ENCODE results near the gene IFT74. TPM values are rescaled to one million over a fixed set of nuclear protein-coding genes. Genes with fewer than 3 reads are reported as not detected.

The IFT74 gene
- total RNA-seq, 2 experiments from 2014 or later, result 3.4 to 10.2 TPM

GRCh38 chr9:26975728-26976707 lies 19.8 kb downstream of the IFT74 start:
- no peak overlapping the region for H3K27ac ChIP-seq (ENCODE audit: low read depth, low read length, poor library complexity, severe bottlenecking)
- no TSS peak for BruUV-seq (replicated peaks)
- no peak overlapping the region for H3K4me2 ChIP-seq (ENCODE audit: low read length)
- TF ChIP-seq CTCF (conservative IDR thresholded peaks at IDR 0.05; ENCODE audit: low read length) (peak; percentile 56), EZH2phosphoT487 (IDR thresholded peaks at IDR 0.05; ENCODE audit: borderline replicate concordance, low read depth, low read length) (no peak)
- H3K9me2 ChIP-seq (ENCODE audit: insufficient read depth, low read length), result no peaks in the 10 kb centered on the region
- H3K4me1 ChIP-seq (ENCODE audit: insufficient read depth, low read length, poor library complexity, severe bottlenecking), result no peaks in the 10 kb centered on the region
- H3K4me3 ChIP-seq (ENCODE audit: low read depth, low read length, poor library complexity, severe bottlenecking), result no peak overlapping the region
- no peaks in the 10 kb centered on the region for H3K79me2 ChIP-seq (ENCODE audit: insufficient read depth, low read depth, low read length)
- DNase-seq (ENCODE audit: low spot score), result peak; percentile 20
- H4K20me1 ChIP-seq (ENCODE audit: insufficient read depth, low read length), result no peaks in the 10 kb centered on the region
- ChIA-PET POLR2A (interaction anchor here (0.8 to 0.9 kb wide), 2 partner anchors 14 to 175 kb away, joined by 3 read pairs; no protein-coding TSS in a partner anchor), CTCF (ENCODE audit: unreplicated experiment) (no interaction called here)
- intact Hi-C loops (cut with micrococcal nuclease; ENCODE audit: unreplicated experiment), result loop anchor here (1.0 kb wide), 1 partner anchor 232 kb away; no protein-coding TSS in a partner anchor
- H3K36me3 ChIP-seq (ENCODE audit: insufficient read depth, low read length), result no peaks in the 10 kb centered on the region
- no peak overlapping the region for H2AFZ ChIP-seq (ENCODE audit: low read length)
- H3K9me3 ChIP-seq (ENCODE audit: low read length), result no peaks in the 10 kb centered on the region

GRCh38 chr9:26983340-26983739 lies 27.1 kb downstream of the IFT74 start:
- Histone ChIP-seq H3K79me2 (ENCODE audit: insufficient read depth, low read depth, low read length) (no peaks in the 10 kb centered on the region), H3K36me3 (ENCODE audit: insufficient read depth, low read length) (no peaks in the 10 kb centered on the region), H3K9me2 (ENCODE audit: insufficient read depth, low read length) (no peaks in the 10 kb centered on the region), H3K4me3 (ENCODE audit: low read depth, low read length, poor library complexity, severe bottlenecking) (no peak overlapping the region), H2AFZ (ENCODE audit: low read length) (no peak overlapping the region), H4K20me1 (ENCODE audit: insufficient read depth, low read length) (no peaks in the 10 kb centered on the region), H3K4me2 (ENCODE audit: low read length) (no peak overlapping the region), H3K27ac (ENCODE audit: low read depth, low read length, poor library complexity, severe bottlenecking) (no peak overlapping the region), H3K9me3 (ENCODE audit: low read length) (no peaks in the 10 kb centered on the region), H3K4me1 (ENCODE audit: insufficient read depth, low read length, poor library complexity, severe bottlenecking) (no peaks in the 10 kb centered on the region)
- intact Hi-C loops (cut with micrococcal nuclease; ENCODE audit: unreplicated experiment), result no loop called here
- DNase-seq (ENCODE audit: low spot score), result peak; percentile 15
- BruUV-seq (replicated peaks), result no TSS peak
- no peak for TF ChIP-seq EZH2phosphoT487 (IDR thresholded peaks at IDR 0.05; ENCODE audit: borderline replicate concordance, low read depth, low read length)
- TF ChIP-seq CTCF (conservative IDR thresholded peaks at IDR 0.05; ENCODE audit: low read length), result no peak
- CTCF ChIA-PET (ENCODE audit: unreplicated experiment), result no interaction called here
- POLR2A ChIA-PET, result no interaction called here

- ChIA-PET CTCF (ENCODE audit: unreplicated experiment) (no interaction called here), POLR2A (interaction anchor here (0.7 kb wide), 1 partner anchor 649 kb away, joined by 3 read pairs; no protein-coding TSS in a partner anchor)
- DNase-seq (ENCODE audit: low spot score), result no peak
- no peaks in the 10 kb centered on the region for H3K36me3 ChIP-seq (ENCODE audit: insufficient read depth, low read length)
- BruUV-seq (replicated peaks), result no TSS peak
- no peaks in the 10 kb centered on the region for H3K9me2 ChIP-seq (ENCODE audit: insufficient read depth, low read length)
- no peak overlapping the region for H2AFZ ChIP-seq (ENCODE audit: low read length)
- H3K79me2 ChIP-seq (ENCODE audit: insufficient read depth, low read depth, low read length), result no peaks in the 10 kb centered on the region
- no peak overlapping the region for H3K4me3 ChIP-seq (ENCODE audit: low read depth, low read length, poor library complexity, severe bottlenecking)
- H4K20me1 ChIP-seq (ENCODE audit: insufficient read depth, low read length), result no peaks in the 10 kb centered on the region
- TF ChIP-seq CTCF (conservative IDR thresholded peaks at IDR 0.05; ENCODE audit: low read length) (no peak), EZH2phosphoT487 (IDR thresholded peaks at IDR 0.05; ENCODE audit: borderline replicate concordance, low read depth, low read length) (no peak)
- no peak overlapping the region for H3K27ac ChIP-seq (ENCODE audit: low read depth, low read length, poor library complexity, severe bottlenecking)
- H3K4me2 ChIP-seq (ENCODE audit: low read length), result no peak overlapping the region
- no peaks in the 10 kb centered on the region for H3K4me1 ChIP-seq (ENCODE audit: insufficient read depth, low read length, poor library complexity, severe bottlenecking)
- H3K9me3 ChIP-seq (ENCODE audit: low read length), result no peaks in the 10 kb centered on the region
- intact Hi-C loops (cut with micrococcal nuclease; ENCODE audit: unreplicated experiment), result no loop called here
These were observed 39.6 kb downstream of the IFT74 start for GRCh38 chr9:26995810-26996209.

All from OCI-LY7 (cell line).